ENCODE measurements around the gene ALKBH4. TPM values are rescaled to one million over a fixed set of nuclear protein-coding genes. Genes with fewer than 3 reads are reported as not detected.
"Not testable (repeated sequence)": the region's sequence is repeated elsewhere in the genome, so short reads cannot be mapped to it uniquely, and the experiment has no call there.

Gene ALKBH4
- total and polyA plus RNA-seq, 2 donors (not counting 3 experiments of a cell fraction or from before 2014, with no cell fraction given) = 5.3 to 10.8 TPM

- H2AFZ ChIP-seq (ENCODE audit: low read depth, low read length); dilution Hi-C loops (cut with MboI; ENCODE audit: extremely low pct_ligation_motif_present, low sequenced_read_pairs); H4K20me1 ChIP-seq (replicated peaks; ENCODE audit: control insufficient read depth, extremely low read depth, insufficient read depth, low read length); DNase-seq (ENCODE audit: low read depth, low spot score); H3K4me1 ChIP-seq (ENCODE audit: control insufficient read depth, extremely low read depth, insufficient read depth, low read length); H3K4me2 ChIP-seq (ENCODE audit: insufficient read depth, low read length); H3K9me3 ChIP-seq (replicated peaks; ENCODE audit: control insufficient read depth, insufficient read depth, low read length); CTCF ChIA-PET; FAIRE-seq; H3K27me3 ChIP-seq (ENCODE audit: control insufficient read depth in 2 of 2, insufficient read depth in 2 of 2, low read length in 2 of 2); H3K79me2 ChIP-seq (ENCODE audit: control insufficient read depth, insufficient read depth, low read length); H3K9ac ChIP-seq (replicated peaks; ENCODE audit: extremely low read depth, insufficient read depth, low read length); H3K27ac ChIP-seq (ENCODE audit: insufficient read depth, low read depth, low read length); H3K4me3 ChIP-seq (replicated peaks in 1 of 3; ENCODE audit: insufficient read depth in 1 of 3, low read depth in 1 of 3, low read length in 3 of 3); H3K36me3 ChIP-seq (ENCODE audit: control insufficient read depth in 2 of 2, extremely low read depth in 1 of 2, insufficient read depth in 2 of 2, low read length in 2 of 2); POLR2A ChIA-PET; H3K9me1 ChIP-seq (replicated peaks; ENCODE audit: control insufficient read depth, extremely low read depth, insufficient read depth, low read length); BruUV-seq (replicated peaks); intact Hi-C loops (cut with micrococcal nuclease): not testable (repeated sequence)
Measured at GRCh38 chr7:102494473-102495149, 29.9 kb upstream of the ALKBH4 start.

- H3K4me2 ChIP-seq (ENCODE audit: insufficient read depth, low read length); dilution Hi-C loops (cut with MboI; ENCODE audit: extremely low pct_ligation_motif_present, low sequenced_read_pairs); CTCF ChIA-PET; intact Hi-C loops (cut with micrococcal nuclease); H3K9ac ChIP-seq (replicated peaks; ENCODE audit: extremely low read depth, insufficient read depth, low read length); H3K27ac ChIP-seq (ENCODE audit: insufficient read depth, low read depth, low read length); POLR2A ChIA-PET; H3K27me3 ChIP-seq (ENCODE audit: control insufficient read depth in 2 of 2, insufficient read depth in 2 of 2, low read length in 2 of 2); H3K4me1 ChIP-seq (ENCODE audit: control insufficient read depth, extremely low read depth, insufficient read depth, low read length); H4K20me1 ChIP-seq (replicated peaks; ENCODE audit: control insufficient read depth, extremely low read depth, insufficient read depth, low read length); H3K4me3 ChIP-seq (replicated peaks in 1 of 3; ENCODE audit: insufficient read depth in 1 of 3, low read depth in 1 of 3, low read length in 3 of 3); DNase-seq (ENCODE audit: low read depth, low spot score); FAIRE-seq; H3K9me1 ChIP-seq (replicated peaks; ENCODE audit: control insufficient read depth, extremely low read depth, insufficient read depth, low read length); BruUV-seq (replicated peaks); H2AFZ ChIP-seq (ENCODE audit: low read depth, low read length); H3K9me3 ChIP-seq (replicated peaks; ENCODE audit: control insufficient read depth, insufficient read depth, low read length); H3K36me3 ChIP-seq (ENCODE audit: control insufficient read depth in 2 of 2, extremely low read depth in 1 of 2, insufficient read depth in 2 of 2, low read length in 2 of 2); H3K79me2 ChIP-seq (ENCODE audit: control insufficient read depth, insufficient read depth, low read length): not testable (repeated sequence)
Measured at GRCh38 chr7:102494026-102494425, 29.4 kb upstream of the ALKBH4 start.

GRCh38 chr7:102493220-102493935, 28.7 kb upstream of the ALKBH4 start:
- H3K79me2 ChIP-seq (ENCODE audit: control insufficient read depth, insufficient read depth, low read length); BruUV-seq (replicated peaks); FAIRE-seq; H2AFZ ChIP-seq (ENCODE audit: low read depth, low read length); H3K36me3 ChIP-seq (ENCODE audit: control insufficient read depth in 2 of 2, extremely low read depth in 1 of 2, insufficient read depth in 2 of 2, low read length in 2 of 2); CTCF ChIA-PET; intact Hi-C loops (cut with micrococcal nuclease); H3K9me1 ChIP-seq (replicated peaks; ENCODE audit: control insufficient read depth, extremely low read depth, insufficient read depth, low read length); POLR2A ChIA-PET; H3K4me2 ChIP-seq (ENCODE audit: insufficient read depth, low read length); H4K20me1 ChIP-seq (replicated peaks; ENCODE audit: control insufficient read depth, extremely low read depth, insufficient read depth, low read length); H3K4me3 ChIP-seq (replicated peaks in 1 of 3; ENCODE audit: insufficient read depth in 1 of 3, low read depth in 1 of 3, low read length in 3 of 3); H3K9me3 ChIP-seq (replicated peaks; ENCODE audit: control insufficient read depth, insufficient read depth, low read length); DNase-seq (ENCODE audit: low read depth, low spot score); dilution Hi-C loops (cut with MboI; ENCODE audit: extremely low pct_ligation_motif_present, low sequenced_read_pairs); H3K9ac ChIP-seq (replicated peaks; ENCODE audit: extremely low read depth, insufficient read depth, low read length); H3K27me3 ChIP-seq (ENCODE audit: control insufficient read depth in 2 of 2, insufficient read depth in 2 of 2, low read length in 2 of 2); H3K4me1 ChIP-seq (ENCODE audit: control insufficient read depth, extremely low read depth, insufficient read depth, low read length); H3K27ac ChIP-seq (ENCODE audit: insufficient read depth, low read depth, low read length): not testable (repeated sequence)

- dilution Hi-C loops (cut with MboI; ENCODE audit: extremely low pct_ligation_motif_present, low sequenced_read_pairs) = not testable (repeated sequence)
- FAIRE-seq = peak; percentile 87
Measured at GRCh38 chr7:102490529-102491075, 25.9 kb upstream of the ALKBH4 start.

More at GRCh38 chr7:102490529-102491075, 25.9 kb upstream of the ALKBH4 start:
- intact Hi-C loops (cut with micrococcal nuclease); H3K79me2 ChIP-seq (ENCODE audit: control insufficient read depth, insufficient read depth, low read length); POLR2A ChIA-PET; H3K27me3 ChIP-seq (ENCODE audit: control insufficient read depth in 2 of 2, insufficient read depth in 2 of 2, low read length in 2 of 2); H3K36me3 ChIP-seq (ENCODE audit: control insufficient read depth in 2 of 2, extremely low read depth in 1 of 2, insufficient read depth in 2 of 2, low read length in 2 of 2); DNase-seq (ENCODE audit: low read depth, low spot score); H3K4me3 ChIP-seq (replicated peaks in 1 of 3; ENCODE audit: insufficient read depth in 1 of 3, low read depth in 1 of 3, low read length in 3 of 3); H3K9ac ChIP-seq (replicated peaks; ENCODE audit: extremely low read depth, insufficient read depth, low read length); H3K9me3 ChIP-seq (replicated peaks; ENCODE audit: control insufficient read depth, insufficient read depth, low read length); BruUV-seq (replicated peaks); H3K27ac ChIP-seq (ENCODE audit: insufficient read depth, low read depth, low read length); H3K9me1 ChIP-seq (replicated peaks; ENCODE audit: control insufficient read depth, extremely low read depth, insufficient read depth, low read length); CTCF ChIA-PET; H3K4me2 ChIP-seq (ENCODE audit: insufficient read depth, low read length); H3K4me1 ChIP-seq (ENCODE audit: control insufficient read depth, extremely low read depth, insufficient read depth, low read length); H2AFZ ChIP-seq (ENCODE audit: low read depth, low read length); H4K20me1 ChIP-seq (replicated peaks; ENCODE audit: control insufficient read depth, extremely low read depth, insufficient read depth, low read length): not testable (repeated sequence)

Measured in endothelial cell of umbilical vein (primary cell).